Hepatocyte (in vitro differentiated cells): ENCODE results near the gene MINDY4B. TPM values are rescaled to one million over a fixed set of nuclear protein-coding genes. Genes with fewer than 3 reads are reported as not detected.

ENCODE experiments used
- DNase-seq: peaks from one replicate; pipeline ENCODE4 v3.0.0-alpha.2; 2016; ENCODE audit warnings: low spot score
- H2AFZ ChIP-seq: fragments of 200-600 bp; sonication (generic); 2 replicates; pipeline ENCODE4 v1.6.0; 2016; ENCODE audit warnings: antibody characterized with exemption, mild to moderate bottlenecking
- H3K27ac ChIP-seq: fragments of 200-600 bp; sonication (generic); 2 replicates; pipeline ENCODE4 v1.5.1; 2016; ENCODE audit warnings: mild to moderate bottlenecking
- H3K27me3 ChIP-seq: fragments of 200-600 bp; sonication (generic); 2 replicates; pipeline ENCODE4 v1.6.1; 2016
- H3K36me3 ChIP-seq: fragments of 200-600 bp; sonication (generic); replicated peaks from 2 replicates; pipeline ENCODE4 v1.5.1; 2016; ENCODE audit warnings: low read depth; ENCODE audit not compliant: insufficient read depth
- H3K4me1 ChIP-seq: fragments of 200-600 bp; sonication (generic); 2 replicates; pipeline ENCODE4 v1.5.1; 2016; ENCODE audit warnings: mild to moderate bottlenecking, moderate library complexity; ENCODE audit not compliant: insufficient read depth
- H3K4me2 ChIP-seq: fragments of 200-600 bp; sonication (generic); 2 replicates; pipeline ENCODE4 v1.6.0; 2016
- H3K4me3 ChIP-seq: fragments of 200-600 bp; sonication (generic); 2 replicates; pipeline ENCODE4 v1.5.1; 2016; ENCODE audit warnings: mild to moderate bottlenecking
- H3K79me2 ChIP-seq: fragments of 200-600 bp; sonication (generic); 2 replicates; pipeline ENCODE4 v1.6.0; 2017; ENCODE audit warnings: mild to moderate bottlenecking
- H3K9me2 ChIP-seq: fragments of 200-600 bp; sonication (generic); replicated peaks from 2 replicates; pipeline ENCODE4 v1.6.0; 2017; ENCODE audit warnings: mild to moderate bottlenecking; ENCODE audit not compliant: insufficient read depth
- H3K9me3 ChIP-seq: fragments of 200-600 bp; sonication (generic); 2 replicates; pipeline ENCODE4 v1.5.1; 2016; ENCODE audit warnings: low read depth, mild to moderate bottlenecking
- H4K20me1 ChIP-seq: fragments of 200-600 bp; sonication (generic); 2 replicates; pipeline ENCODE4 v1.6.0; 2016; ENCODE audit warnings: mild to moderate bottlenecking; ENCODE audit not compliant: insufficient read depth, poor library complexity, severe bottlenecking
- EZH2 ChIP-seq: fragments of 200-600 bp; sonication (generic); IDR thresholded peaks from 2 replicates; pipeline ENCODE4 v1.6.1; 2016; ENCODE audit warnings: antibody characterized with exemption, mild to moderate bottlenecking, borderline replicate concordance
- EZH2phosphoT487 ChIP-seq: fragments of 200-600 bp; sonication (generic); IDR thresholded peaks from one replicate; pipeline ENCODE4 v1.6.1; 2018; ENCODE audit warnings: antibody characterized with exemption, mild to moderate bottlenecking, low read depth, moderate library complexity; ENCODE audit not compliant: unreplicated experiment, severe bottlenecking
- WGBS: methylation state at CpG from one replicate; pipeline ENCODE4 v1.1.6; 2016; ENCODE audit warnings: low lambda C conversion rate; ENCODE audit errors: missing lambda C conversion rate; 5-methylcytosine and 5-hydroxymethylcytosine counted together
- polyA plus RNA-seq: library from polyadenylated mRNA; unstranded; fragments of >200 nt; fragmentation: Nextera tagmentation; extraction: Ambion mirVana; gene quantifications from 2 replicates; pipeline ENCODE4 v1.2.1, GENCODE V29; 2016
- total RNA-seq: library from RNA; depleted of rRNA; stranded (reverse); fragments of >200 nt; gene quantifications from 2 replicates; pipeline ENCODE4 v1.2.3, GENCODE V29; 2014
- TF ChIP-seq, protein P1 (sequence below): fragments of 200-600 bp; sonication (generic); IDR thresholded peaks from 2 replicates; pipeline ENCODE4 v1.5.1; 2016; ENCODE audit warnings: antibody characterized with exemption, mild to moderate bottlenecking; ENCODE audit not compliant: poor library complexity

MINDY4B gene
- total and polyA plus RNA-seq, 2 experiments from 2014 or later, result not detected

DNA sequence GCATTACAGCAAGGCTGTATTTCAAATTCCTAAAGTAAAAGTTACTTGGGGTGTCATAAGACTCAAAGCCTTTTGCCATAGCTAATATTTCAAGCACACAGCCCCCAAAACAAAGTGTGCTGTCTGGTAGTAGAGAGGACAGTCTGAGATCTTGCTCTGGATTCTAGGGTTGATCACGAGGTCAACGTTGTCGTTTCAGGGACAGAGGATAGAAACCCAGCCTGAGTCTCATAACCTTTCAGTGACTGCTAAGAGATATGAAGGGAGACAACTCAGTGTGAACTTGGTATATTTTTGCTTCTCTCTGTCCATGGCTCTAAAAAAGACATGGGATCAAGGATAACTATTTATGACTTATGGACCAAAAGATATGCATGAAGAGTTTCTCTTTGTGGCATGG lies 25.6 kb upstream of the MINDY4B start:
- 100% methylated on average over 3 of the region's 3 CpGs for WGBS
- no peak overlapping the region for H3K4me3 ChIP-seq
- no peaks in the 10 kb centered on the region for H3K4me1 ChIP-seq
- H3K4me2 ChIP-seq, result no peak overlapping the region
- H3K9me2 ChIP-seq, result no peaks in the 10 kb centered on the region
- DNase-seq, result no peak
- no peaks in the 10 kb centered on the region for H3K27me3 ChIP-seq
- no peaks in the 10 kb centered on the region for H3K9me3 ChIP-seq
- H4K20me1 ChIP-seq, result no peaks in the 10 kb centered on the region
- TF ChIP-seq, protein P1, sequence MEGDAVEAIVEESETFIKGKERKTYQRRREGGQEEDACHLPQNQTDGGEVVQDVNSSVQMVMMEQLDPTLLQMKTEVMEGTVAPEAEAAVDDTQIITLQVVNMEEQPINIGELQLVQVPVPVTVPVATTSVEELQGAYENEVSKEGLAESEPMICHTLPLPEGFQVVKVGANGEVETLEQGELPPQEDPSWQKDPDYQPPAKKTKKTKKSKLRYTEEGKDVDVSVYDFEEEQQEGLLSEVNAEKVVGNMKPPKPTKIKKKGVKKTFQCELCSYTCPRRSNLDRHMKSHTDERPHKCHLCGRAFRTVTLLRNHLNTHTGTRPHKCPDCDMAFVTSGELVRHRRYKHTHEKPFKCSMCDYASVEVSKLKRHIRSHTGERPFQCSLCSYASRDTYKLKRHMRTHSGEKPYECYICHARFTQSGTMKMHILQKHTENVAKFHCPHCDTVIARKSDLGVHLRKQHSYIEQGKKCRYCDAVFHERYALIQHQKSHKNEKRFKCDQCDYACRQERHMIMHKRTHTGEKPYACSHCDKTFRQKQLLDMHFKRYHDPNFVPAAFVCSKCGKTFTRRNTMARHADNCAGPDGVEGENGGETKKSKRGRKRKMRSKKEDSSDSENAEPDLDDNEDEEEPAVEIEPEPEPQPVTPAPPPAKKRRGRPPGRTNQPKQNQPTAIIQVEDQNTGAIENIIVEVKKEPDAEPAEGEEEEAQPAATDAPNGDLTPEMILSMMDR, result no peak
- no peak for TF ChIP-seq EZH2phosphoT487
- TF ChIP-seq EZH2, result no peak
- no peak overlapping the region for H2AFZ ChIP-seq
- no peaks in the 10 kb centered on the region for H3K36me3 ChIP-seq
- H3K27ac ChIP-seq, result no peak overlapping the region
- H3K79me2 ChIP-seq, result no peaks in the 10 kb centered on the region

DNA sequence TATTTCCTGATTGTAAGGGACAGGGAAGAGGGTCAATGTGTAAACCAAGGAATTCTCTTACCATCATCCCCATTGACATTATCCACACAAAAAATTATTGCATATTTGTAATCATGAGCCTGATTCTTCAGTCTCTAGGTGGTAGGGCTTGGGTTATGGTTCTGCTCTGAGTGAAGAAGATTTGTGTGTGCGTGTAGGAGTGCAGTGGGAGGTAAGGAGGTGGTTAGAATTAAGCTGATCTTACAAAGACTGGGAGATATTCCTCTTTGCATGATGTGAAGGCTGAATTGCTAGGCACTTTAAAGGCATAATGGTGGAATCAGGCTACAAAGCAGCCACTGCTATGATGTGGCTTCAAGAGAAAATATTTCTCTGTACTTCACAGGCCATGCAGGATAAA lies 23.0 kb upstream of the MINDY4B start:
- TF ChIP-seq, protein P1, result no peak
- TF ChIP-seq EZH2phosphoT487, result no peak
- no peak for TF ChIP-seq EZH2
- 96% methylated on average over 1 of the region's 1 CpG for WGBS
- Histone ChIP-seq H3K9me3 (no peaks in the 10 kb centered on the region), H3K9me2 (no peaks in the 10 kb centered on the region), H3K27ac (no peak overlapping the region), H3K4me1 (no peaks in the 10 kb centered on the region), H3K27me3 (no peaks in the 10 kb centered on the region), H2AFZ (no peak overlapping the region), H3K79me2 (no peaks in the 10 kb centered on the region), H4K20me1 (no peaks in the 10 kb centered on the region), H3K4me2 (no peak overlapping the region), H3K4me3 (no peak overlapping the region), H3K36me3 (no peaks in the 10 kb centered on the region)
- no peak for DNase-seq

DNA sequence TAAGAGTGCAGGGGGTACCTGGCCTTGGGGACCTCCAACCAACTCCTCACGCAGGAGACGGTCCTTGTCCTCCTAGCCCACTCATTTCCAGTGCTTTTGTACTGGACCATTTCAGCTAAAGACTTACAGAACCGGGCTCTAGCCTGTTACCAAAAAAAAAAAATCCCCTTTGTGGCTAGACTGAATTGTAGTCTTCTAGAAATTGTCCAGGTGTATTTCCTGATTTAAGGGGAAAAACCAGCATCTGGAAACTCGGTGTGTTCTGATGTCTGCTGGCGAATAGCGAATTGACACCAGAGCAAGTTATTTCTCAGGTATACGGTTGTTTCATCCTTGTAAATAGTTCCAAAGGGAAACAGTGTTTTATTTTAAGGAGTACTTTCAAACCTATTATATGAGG lies 21.1 kb upstream of the MINDY4B start:
- Histone ChIP-seq H3K27ac (no peak overlapping the region), H3K9me2 (no peaks in the 10 kb centered on the region), H3K27me3 (no peaks in the 10 kb centered on the region), H2AFZ (peak overlapping the region; percentile 74), H4K20me1 (no peaks in the 10 kb centered on the region), H3K4me3 (no peak overlapping the region), H3K4me1 (no peaks in the 10 kb centered on the region), H3K79me2 (no peaks in the 10 kb centered on the region), H3K4me2 (no peak overlapping the region), H3K36me3 (no peaks in the 10 kb centered on the region), H3K9me3 (no peaks in the 10 kb centered on the region)
- TF ChIP-seq EZH2phosphoT487 (no peak), EZH2 (no peak)
- TF ChIP-seq, protein P1, result no peak
- 97% methylated on average over 7 of the region's 7 CpGs for WGBS
- DNase-seq, result no peak

DNA sequence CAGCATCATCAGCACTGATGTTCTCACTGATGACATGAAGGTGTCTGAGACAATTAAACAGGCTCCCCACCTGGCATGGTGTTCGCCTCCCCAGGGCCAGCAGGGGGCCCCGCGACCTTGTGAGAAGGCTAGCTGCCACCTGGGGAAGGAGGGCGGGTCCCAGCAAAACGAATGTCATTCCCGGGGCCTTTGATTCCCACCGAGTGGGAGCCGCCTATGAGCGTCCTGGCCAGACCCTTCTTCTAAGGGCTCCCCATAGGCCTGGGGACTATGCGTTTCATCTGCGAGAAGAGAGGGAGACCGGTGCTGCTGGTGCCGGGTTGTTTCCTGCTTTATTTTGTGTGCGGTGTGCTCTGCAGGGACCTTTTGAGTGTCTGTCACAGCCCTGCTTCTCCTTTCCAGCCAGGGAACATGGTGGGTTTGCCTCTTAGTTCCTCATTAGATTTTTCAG lies 20.5 kb upstream of the MINDY4B start:
- Histone ChIP-seq H3K4me2 (peak overlapping the region; percentile 81), H4K20me1 (no peaks in the 10 kb centered on the region), H3K79me2 (no peaks in the 10 kb centered on the region), H3K36me3 (no peaks in the 10 kb centered on the region), H3K9me2 (no peaks in the 10 kb centered on the region), H2AFZ (peak overlapping the region; percentile 74), H3K27me3 (no peaks in the 10 kb centered on the region), H3K4me1 (no peaks in the 10 kb centered on the region), H3K4me3 (no peak overlapping the region), H3K27ac (no peak overlapping the region), H3K9me3 (no peaks in the 10 kb centered on the region)
- no peak for TF ChIP-seq EZH2phosphoT487
- no peak for TF ChIP-seq EZH2
- TF ChIP-seq, protein P1, result peak; percentile 63
- WGBS, result 20% methylated on average over 14 of the region's 14 CpGs
- peak; percentile 82 for DNase-seq
